Measurements from ENCODE around the gene EDARADD. TPM values are rescaled to one million over a fixed set of nuclear protein-coding genes. Genes with fewer than 3 reads are reported as not detected.

EDARADD gene
- total RNA-seq, 1 experiment from 2014 or later = 0.91 TPM

GRCh38 chr1:236523704-236524141 lies 129.6 kb downstream of the EDARADD start, which contains the start of gene LGALS8:
LGALS8 (plus strand) TSS chr1:236523982; CDS start chr1:236526071, 2,089 bp downstream.
- Histone ChIP-seq H3K27ac (ENCODE audit: low read length) (peak within 1 kb of the TSS; percentile 65), H3K36me3 (ENCODE audit: low read depth, low read length) (peaks cover 7% of the 10 kb centered on the region; the same call in 1 of the 2 replicates), H3K9ac (ENCODE audit: low read length) (peak within 1 kb of the TSS; percentile 87), H3K4me3 (ENCODE audit: low read length) (peak within 1 kb of the TSS; percentile 99), H3K4me1 (ENCODE audit: insufficient read depth, low read length) (peaks cover 9% of the 10 kb centered on the region), H2AFZ (ENCODE audit: low read length) (peak within 1 kb of the TSS; percentile 97), H3F3A (ENCODE audit: low read length, unreplicated experiment) (no peaks in the 10 kb centered on the region), H3K79me2 (ENCODE audit: low read length) (peaks cover 19% of the 10 kb centered on the region), H4K20me1 (ENCODE audit: low read length) (no peaks in the 10 kb centered on the region), H3K9me2 (replicated peaks; ENCODE audit: low read length) (no peaks in the 10 kb centered on the region), H3K9me3 (ENCODE audit: low read length) (no peaks in the 10 kb centered on the region), H3K27me3 (ENCODE audit: low read length) (no peaks in the 10 kb centered on the region), H3K4me2 (ENCODE audit: low read length) (peak within 1 kb of the TSS; percentile 97)
- DNase-seq (peak; percentile 67), ATAC-seq (peak; percentile 78)
- ChIA-PET POLR2A (ENCODE audit: unreplicated experiment) (interaction anchor here (0.6 kb wide), 1 partner anchor 21 kb away, joined by 3 read pairs; no protein-coding TSS in a partner anchor), CTCF (interaction anchor here (0.7 kb wide), 1 partner anchor 8 kb away, joined by 4 read pairs; no protein-coding TSS in a partner anchor)
- TF ChIP-seq EZH2 (IDR thresholded peaks at IDR 0.05; ENCODE audit: low read length, unreplicated experiment) (no peak), CTCF (conservative IDR thresholded peaks at IDR 0.05; ENCODE audit: low read depth, low read length) (no peak), EZH2phosphoT487 (IDR thresholded peaks at IDR 0.05; ENCODE audit: borderline replicate concordance, low read length) (no peak)
- BruUV-seq (replicated peaks) = no TSS peak
- intact Hi-C loops (cut with micrococcal nuclease) = no loop called here

GRCh38 chr1:236524142-236524894 lies 130.2 kb downstream of the EDARADD start:
- BruUV-seq (replicated peaks) = TSS peak; percentile 35
- peaks cover 9% of the 10 kb centered on the region for H3K4me1 ChIP-seq (ENCODE audit: insufficient read depth, low read length)
- POLR2A ChIA-PET (ENCODE audit: unreplicated experiment) = no interaction called here
- peaks cover 7% of the 10 kb centered on the region; the same call in 1 of the 2 replicates for H3K36me3 ChIP-seq (ENCODE audit: low read depth, low read length)
- H3K27me3 ChIP-seq (ENCODE audit: low read length) = no peaks in the 10 kb centered on the region
- H4K20me1 ChIP-seq (ENCODE audit: low read length) = no peaks in the 10 kb centered on the region
- ATAC-seq = peak; percentile 68
- H3K27ac ChIP-seq (ENCODE audit: low read length) = peak overlapping the region; percentile 65
- CTCF ChIA-PET = no interaction called here
- intact Hi-C loops (cut with micrococcal nuclease) = no loop called here
- H3K9me3 ChIP-seq (ENCODE audit: low read length) = no peaks in the 10 kb centered on the region
- peak overlapping the region; percentile 87 for H3K9ac ChIP-seq (ENCODE audit: low read length)
- peak; percentile 64 for DNase-seq
- TF ChIP-seq CTCF (conservative IDR thresholded peaks at IDR 0.05; ENCODE audit: low read depth, low read length) (no peak), EZH2 (IDR thresholded peaks at IDR 0.05; ENCODE audit: low read length, unreplicated experiment) (no peak), EZH2phosphoT487 (IDR thresholded peaks at IDR 0.05; ENCODE audit: borderline replicate concordance, low read length) (no peak)
- H3K79me2 ChIP-seq (ENCODE audit: low read length) = peaks cover 19% of the 10 kb centered on the region
- no peaks in the 10 kb centered on the region for H3F3A ChIP-seq (ENCODE audit: low read length, unreplicated experiment)
- no peaks in the 10 kb centered on the region for H3K9me2 ChIP-seq (replicated peaks; ENCODE audit: low read length)
- H2AFZ ChIP-seq (ENCODE audit: low read length) = peak overlapping the region; percentile 97
- peak overlapping the region; percentile 99 for H3K4me3 ChIP-seq (ENCODE audit: low read length)
- H3K4me2 ChIP-seq (ENCODE audit: low read length) = peak overlapping the region; percentile 97

- H3K9ac ChIP-seq (ENCODE audit: low read length) = peak overlapping the region; percentile 87
- H3K36me3 ChIP-seq (ENCODE audit: low read depth, low read length) = peaks cover 7% of the 10 kb centered on the region; the same call in 1 of the 2 replicates
- peak overlapping the region; percentile 97; the same call in 1 of the 2 replicates for H2AFZ ChIP-seq (ENCODE audit: low read length)
- H4K20me1 ChIP-seq (ENCODE audit: low read length) = no peaks in the 10 kb centered on the region
- CTCF ChIA-PET = no interaction called here
- no peaks in the 10 kb centered on the region for H3F3A ChIP-seq (ENCODE audit: low read length, unreplicated experiment)
- H3K27ac ChIP-seq (ENCODE audit: low read length) = no peak overlapping the region
- H3K4me3 ChIP-seq (ENCODE audit: low read length) = peak overlapping the region; percentile 99
- intact Hi-C loops (cut with micrococcal nuclease) = no loop called here
- ATAC-seq (no peak), DNase-seq (no peak)
- H3K9me3 ChIP-seq (ENCODE audit: low read length) = no peaks in the 10 kb centered on the region
- peaks cover 9% of the 10 kb centered on the region for H3K4me1 ChIP-seq (ENCODE audit: insufficient read depth, low read length)
- no peak for TF ChIP-seq CTCF (conservative IDR thresholded peaks at IDR 0.05; ENCODE audit: low read depth, low read length)
- no peak for TF ChIP-seq EZH2phosphoT487 (IDR thresholded peaks at IDR 0.05; ENCODE audit: borderline replicate concordance, low read length)
- TF ChIP-seq EZH2 (IDR thresholded peaks at IDR 0.05; ENCODE audit: low read length, unreplicated experiment) = no peak
- peak overlapping the region; percentile 97 for H3K4me2 ChIP-seq (ENCODE audit: low read length)
- POLR2A ChIA-PET (ENCODE audit: unreplicated experiment) = no interaction called here
- BruUV-seq (replicated peaks) = no TSS peak
- peaks cover 19% of the 10 kb centered on the region for H3K79me2 ChIP-seq (ENCODE audit: low read length)
- no peaks in the 10 kb centered on the region for H3K9me2 ChIP-seq (replicated peaks; ENCODE audit: low read length)
- no peaks in the 10 kb centered on the region for H3K27me3 ChIP-seq (ENCODE audit: low read length)
These were observed 130.8 kb downstream of the EDARADD start for GRCh38 chr1:236524895-236525184.

All from PC-3 (cell line).